HG03025 (cell line): ENCODE results near the gene NFKBIA.
A peak's percentile ranks its signal among the peaks of the same experiment; 100 is the strongest.
"Not testable (repeated sequence)": the region's sequence is repeated elsewhere in the genome, so short reads cannot be mapped to it uniquely, and the experiment has no call there.

Experiments used
- ATAC-seq: cut with Tn5 transposase; IDR thresholded peaks from one replicate; pipeline ENCODE4 v1.9.1; 2021; ENCODE audit warnings: mild to moderate bottlenecking, moderate library complexity; ENCODE audit not compliant: unreplicated experiment, low FRiP score

Gene NFKBIA

GRCh38 chr14:35404449-35405303 lies at the start of gene NFKBIA:
Gene NFKBIA (minus strand): TSS chr14:35404749. CDS start chr14:35404644, 105 bp downstream.
- peak; percentile 60 for ATAC-seq

GRCh38 chr14:35446450-35446849 lies 41.9 kb upstream of the NFKBIA start:
- no peak for ATAC-seq

GRCh38 chr14:35444104-35444503 lies 39.6 kb upstream of the NFKBIA start:
- no peak for ATAC-seq

- ATAC-seq = no peak
Observed at GRCh38 chr14:35441160-35441559, 36.6 kb upstream of the NFKBIA start.

GRCh38 chr14:35438910-35439713 lies 34.6 kb upstream of the NFKBIA start:
- no peak for ATAC-seq

GRCh38 chr14:35438492-35438891 lies 33.9 kb upstream of the NFKBIA start:
- not testable (repeated sequence) for ATAC-seq

GRCh38 chr14:35435177-35435576 lies 30.6 kb upstream of the NFKBIA start:
- no peak for ATAC-seq

GRCh38 chr14:35433826-35434225 lies 29.3 kb upstream of the NFKBIA start:
- ATAC-seq = no peak

- ATAC-seq = no peak
Observed at GRCh38 chr14:35430459-35431199, 26.1 kb upstream of the NFKBIA start.

- ATAC-seq = no peak
Observed at GRCh38 chr14:35429951-35430350, 25.4 kb upstream of the NFKBIA start.

GRCh38 chr14:35425850-35426249 lies 21.3 kb upstream of the NFKBIA start:
- no peak for ATAC-seq

- ATAC-seq = no peak
Observed at GRCh38 chr14:35423621-35424020, 19.1 kb upstream of the NFKBIA start.

GRCh38 chr14:35420036-35420811 lies 15.7 kb upstream of the NFKBIA start:
- no peak for ATAC-seq

- no peak for ATAC-seq
Observed at GRCh38 chr14:35419429-35419841, 14.9 kb upstream of the NFKBIA start.

GRCh38 chr14:35418093-35418492 lies 13.5 kb upstream of the NFKBIA start:
- ATAC-seq = no peak

- no peak for ATAC-seq
Observed at GRCh38 chr14:35416108-35416750, 11.7 kb upstream of the NFKBIA start.

GRCh38 chr14:35414365-35414764 lies 9.8 kb upstream of the NFKBIA start:
- ATAC-seq = no peak

- ATAC-seq = no peak
Observed at GRCh38 chr14:35412272-35413056, 7.9 kb upstream of the NFKBIA start.

GRCh38 chr14:35410858-35411257 lies 6.3 kb upstream of the NFKBIA start:
- no peak for ATAC-seq
